Activated naive CD4-positive, alpha-beta T cell treated with anti-CD3 and anti-CD28 coated beads, Interleukin-2, amount 50 U/mL, for 24 hours (primary cell): ENCODE data around the gene RASSF1.
"Not testable (repeated sequence)": the region's sequence is repeated elsewhere in the genome, so short reads cannot be mapped to it uniquely, and the experiment has no call there.

Experiments
- H3K27ac Mint-ChIP-seq: one replicate; pipeline ENCODE4 v1.8.0; 2021; ENCODE audit warnings: mild to moderate bottlenecking, mixed read lengths
- H3K27me3 Mint-ChIP-seq: one replicate; pipeline ENCODE4 v1.8.0; 2021; ENCODE audit warnings: mixed read lengths
- H3K36me3 Mint-ChIP-seq: one replicate; pipeline ENCODE4 v1.8.0; 2021; ENCODE audit warnings: mixed read lengths
- H3K4me1 Mint-ChIP-seq: one replicate; pipeline ENCODE4 v1.8.0; 2021; ENCODE audit warnings: mixed read lengths
- H3K4me3 Mint-ChIP-seq: one replicate; pipeline ENCODE4 v1.8.0; 2021; ENCODE audit warnings: mild to moderate bottlenecking, mixed read lengths
- H3K9me3 Mint-ChIP-seq: one replicate; pipeline ENCODE4 v1.8.0; 2021; ENCODE audit warnings: mixed read lengths

Gene RASSF1

DNA sequence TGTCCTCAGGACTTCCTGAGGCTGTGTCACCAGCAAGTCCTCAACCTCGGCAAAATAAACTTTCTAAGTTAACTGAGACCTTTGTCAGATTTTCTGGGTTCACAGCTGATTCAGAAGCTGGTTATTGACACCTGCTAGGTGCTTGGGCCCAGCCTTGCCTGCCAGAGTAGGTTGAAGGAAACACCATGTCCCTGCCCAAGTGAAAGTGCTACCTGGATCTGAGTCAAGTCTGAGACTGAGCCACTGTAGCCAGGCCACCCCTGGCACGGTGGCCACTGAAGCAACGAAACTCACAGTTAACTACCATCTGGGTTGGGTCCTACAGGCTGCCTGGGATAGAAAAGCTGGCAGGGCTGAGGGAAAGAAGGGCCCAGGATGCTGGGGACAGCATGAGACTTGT is 26.3 kb downstream of the RASSF1 start:
- no peaks in the 10 kb centered on the region for H3K9me3 Mint-ChIP-seq
- no peak overlapping the region for H3K27ac Mint-ChIP-seq
- H3K36me3 Mint-ChIP-seq = no peaks in the 10 kb centered on the region
- H3K4me1 Mint-ChIP-seq = peaks cover 17% of the 10 kb centered on the region
- H3K4me3 Mint-ChIP-seq = no peak overlapping the region
- no peaks in the 10 kb centered on the region for H3K27me3 Mint-ChIP-seq

DNA sequence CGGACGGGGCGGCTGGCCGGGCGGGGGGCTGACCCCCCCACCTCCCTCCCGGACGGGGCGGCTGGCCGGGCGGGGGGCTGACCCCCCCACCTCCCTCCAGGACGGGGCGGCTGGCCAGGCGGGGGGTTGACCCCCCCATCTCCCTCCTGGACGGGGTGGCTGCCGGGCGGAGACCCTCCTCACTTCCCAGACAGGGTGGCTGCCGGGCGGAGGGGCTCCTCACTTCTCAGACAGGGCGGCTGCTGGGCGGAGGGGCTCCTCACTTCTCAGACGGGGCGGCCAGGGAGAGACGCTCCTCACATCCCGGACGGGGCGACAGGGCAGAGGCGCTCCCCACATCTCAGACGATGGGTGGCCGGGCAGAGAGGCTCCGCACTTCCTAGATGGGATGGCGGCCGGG is 28.6 kb downstream of the RASSF1 start:
- H3K4me3 Mint-ChIP-seq, H3K9me3 Mint-ChIP-seq, H3K27me3 Mint-ChIP-seq, H3K27ac Mint-ChIP-seq, H3K36me3 Mint-ChIP-seq, H3K4me1 Mint-ChIP-seq: not testable (repeated sequence)

DNA sequence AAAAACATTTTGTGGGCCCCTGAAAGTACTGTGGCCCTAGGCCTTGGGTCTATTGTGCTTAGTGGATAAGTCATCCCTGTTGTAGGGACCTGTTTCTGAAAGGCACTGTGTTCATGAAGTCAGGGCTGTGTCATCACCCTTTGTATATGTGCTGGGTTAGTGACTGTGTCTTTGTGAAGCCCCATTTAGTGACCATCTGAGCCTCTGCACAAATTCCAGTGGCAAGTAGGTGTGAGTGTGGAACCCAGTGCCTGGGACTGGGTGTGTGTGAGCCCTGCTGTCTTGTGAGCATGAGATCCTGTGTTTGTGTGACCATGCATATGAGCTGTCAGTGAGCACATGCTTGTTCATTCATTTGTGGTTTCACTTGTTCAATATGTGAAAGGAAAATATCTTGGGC is 36.0 kb downstream of the RASSF1 start:
- Mint-ChIP-seq H3K9me3 (no peaks in the 10 kb centered on the region), H3K4me3 (no peak overlapping the region), H3K27me3 (no peaks in the 10 kb centered on the region), H3K4me1 (peaks cover 9% of the 10 kb centered on the region), H3K36me3 (no peaks in the 10 kb centered on the region), H3K27ac (no peak overlapping the region)

DNA sequence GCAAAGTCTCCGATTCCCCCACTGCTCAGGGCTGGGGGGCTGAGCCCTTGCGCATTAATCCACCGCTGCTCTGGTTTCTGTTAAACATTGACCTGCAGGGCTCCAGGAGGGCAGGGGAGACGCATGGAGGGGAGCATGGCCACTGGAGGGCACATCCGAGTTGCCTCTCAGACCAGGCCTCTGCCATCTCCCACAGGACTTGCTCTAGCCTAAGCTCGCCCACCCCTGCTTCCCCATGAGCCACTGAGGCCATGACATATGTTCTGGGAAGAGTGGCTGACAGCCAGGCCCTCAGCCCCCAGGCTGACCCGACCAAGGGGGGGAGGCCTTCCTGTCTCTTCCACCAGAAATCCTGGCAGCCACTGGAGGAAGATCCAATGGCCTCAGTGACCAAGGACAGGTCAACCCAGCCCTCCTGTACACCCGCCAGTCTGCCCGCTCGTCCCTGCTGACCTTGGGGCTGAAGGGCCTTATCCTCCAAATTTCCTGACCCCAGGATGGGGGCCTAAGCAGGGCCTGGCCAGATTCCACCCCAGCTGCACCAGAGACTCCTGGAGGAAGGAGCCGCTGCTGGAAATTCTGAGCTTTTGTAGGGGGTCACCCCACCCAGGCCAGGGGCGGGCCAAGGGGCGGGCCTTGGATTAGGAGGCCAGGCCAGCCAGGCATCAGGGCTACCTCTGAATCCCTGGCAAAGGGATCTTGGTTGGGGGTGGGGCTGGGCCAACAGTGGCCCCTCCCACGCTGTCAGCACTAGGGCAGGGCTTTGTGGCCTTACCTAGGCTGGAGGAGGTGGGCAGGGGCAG is 37.4 kb downstream of the RASSF1 start, which contains the start of gene HYAL1:
Gene HYAL1, minus strand, starts transcription at position 562 of the 803 bp plus-strand sequence. CDS start 618 bp downstream, outside the sequence.
- H3K27me3 Mint-ChIP-seq = no peaks in the 10 kb centered on the region
- no peak within 1 kb of the TSS for H3K27ac Mint-ChIP-seq
- no peak within 1 kb of the TSS for H3K4me3 Mint-ChIP-seq
- no peaks in the 10 kb centered on the region for H3K9me3 Mint-ChIP-seq
- H3K4me1 Mint-ChIP-seq = peaks cover 16% of the 10 kb centered on the region
- H3K36me3 Mint-ChIP-seq = no peaks in the 10 kb centered on the region

DNA sequence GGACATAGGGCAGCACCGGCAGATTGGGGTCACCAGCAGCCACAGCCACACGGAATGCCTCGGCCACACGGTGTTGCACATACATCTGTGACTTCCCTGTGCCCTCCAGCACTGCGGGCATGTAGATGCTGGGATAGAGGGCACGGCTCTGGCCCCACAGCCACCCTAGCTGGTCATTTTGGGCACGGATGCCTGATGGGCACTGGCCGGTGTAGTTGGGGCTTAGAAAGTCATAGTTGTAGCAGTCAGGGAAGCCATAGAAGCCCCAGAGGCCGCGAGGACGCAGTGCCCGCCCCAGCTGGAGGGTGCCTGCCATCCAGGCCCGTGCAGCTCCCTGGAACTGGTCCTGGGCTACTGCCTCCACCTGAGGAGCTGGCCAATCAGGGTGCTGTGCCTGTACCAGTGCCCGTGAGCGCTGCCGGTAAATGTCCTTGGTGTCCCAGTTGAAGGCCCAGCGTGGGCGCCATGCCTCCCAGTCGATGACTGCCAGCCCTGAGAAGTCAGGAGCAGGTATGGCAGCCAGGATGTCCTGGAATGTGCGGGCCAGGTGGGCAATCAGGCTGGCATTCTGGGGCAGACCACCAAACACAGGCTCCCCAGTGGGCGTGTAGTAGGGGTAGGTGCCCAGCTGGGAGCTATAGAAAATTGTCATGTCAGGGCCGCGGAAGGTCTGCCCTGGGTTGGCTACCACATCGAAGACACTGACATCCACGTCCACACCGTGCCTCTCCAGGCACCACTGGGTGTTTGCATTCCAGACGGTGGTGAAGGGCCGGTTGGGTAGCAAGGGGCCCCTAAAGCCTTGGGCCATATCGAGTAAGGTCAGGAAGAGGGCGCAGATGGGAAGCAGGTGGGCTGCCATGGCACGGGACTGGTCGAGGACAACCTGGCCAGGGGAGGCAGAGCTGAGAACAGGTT is 38.3 kb downstream of the RASSF1 start:
- no peaks in the 10 kb centered on the region for H3K36me3 Mint-ChIP-seq
- no peak overlapping the region for H3K27ac Mint-ChIP-seq
- no peak overlapping the region for H3K4me3 Mint-ChIP-seq
- H3K4me1 Mint-ChIP-seq = peaks cover 23% of the 10 kb centered on the region
- H3K27me3 Mint-ChIP-seq = no peaks in the 10 kb centered on the region
- no peaks in the 10 kb centered on the region for H3K9me3 Mint-ChIP-seq

- Mint-ChIP-seq H3K4me3 (peak overlapping the region; percentile 93), H3K36me3 (no peaks in the 10 kb centered on the region), H3K9me3 (no peaks in the 10 kb centered on the region), H3K27me3 (no peaks in the 10 kb centered on the region), H3K27ac (no peak overlapping the region), H3K4me1 (peaks cover 25% of the 10 kb centered on the region)
Observed at GRCh38 chr3:50300681-50301254, 39.9 kb downstream of the RASSF1 start.

- Mint-ChIP-seq H3K9me3 (no peaks in the 10 kb centered on the region), H3K4me3 (peak overlapping the region; percentile 93), H3K36me3 (no peaks in the 10 kb centered on the region), H3K4me1 (peaks cover 25% of the 10 kb centered on the region), H3K27ac (peak overlapping the region; percentile 80), H3K27me3 (no peaks in the 10 kb centered on the region)
Observed at GRCh38 chr3:50299929-50300680, 40.5 kb downstream of the RASSF1 start.

- H3K36me3 Mint-ChIP-seq = no peaks in the 10 kb centered on the region
- peaks cover 25% of the 10 kb centered on the region for H3K4me1 Mint-ChIP-seq
- peak overlapping the region; percentile 93 for H3K4me3 Mint-ChIP-seq
- H3K27ac Mint-ChIP-seq = peak overlapping the region; percentile 80
- H3K27me3 Mint-ChIP-seq = no peaks in the 10 kb centered on the region
- H3K9me3 Mint-ChIP-seq = no peaks in the 10 kb centered on the region
Observed at GRCh38 chr3:50299638-50299928, 41.1 kb downstream of the RASSF1 start.

DNA sequence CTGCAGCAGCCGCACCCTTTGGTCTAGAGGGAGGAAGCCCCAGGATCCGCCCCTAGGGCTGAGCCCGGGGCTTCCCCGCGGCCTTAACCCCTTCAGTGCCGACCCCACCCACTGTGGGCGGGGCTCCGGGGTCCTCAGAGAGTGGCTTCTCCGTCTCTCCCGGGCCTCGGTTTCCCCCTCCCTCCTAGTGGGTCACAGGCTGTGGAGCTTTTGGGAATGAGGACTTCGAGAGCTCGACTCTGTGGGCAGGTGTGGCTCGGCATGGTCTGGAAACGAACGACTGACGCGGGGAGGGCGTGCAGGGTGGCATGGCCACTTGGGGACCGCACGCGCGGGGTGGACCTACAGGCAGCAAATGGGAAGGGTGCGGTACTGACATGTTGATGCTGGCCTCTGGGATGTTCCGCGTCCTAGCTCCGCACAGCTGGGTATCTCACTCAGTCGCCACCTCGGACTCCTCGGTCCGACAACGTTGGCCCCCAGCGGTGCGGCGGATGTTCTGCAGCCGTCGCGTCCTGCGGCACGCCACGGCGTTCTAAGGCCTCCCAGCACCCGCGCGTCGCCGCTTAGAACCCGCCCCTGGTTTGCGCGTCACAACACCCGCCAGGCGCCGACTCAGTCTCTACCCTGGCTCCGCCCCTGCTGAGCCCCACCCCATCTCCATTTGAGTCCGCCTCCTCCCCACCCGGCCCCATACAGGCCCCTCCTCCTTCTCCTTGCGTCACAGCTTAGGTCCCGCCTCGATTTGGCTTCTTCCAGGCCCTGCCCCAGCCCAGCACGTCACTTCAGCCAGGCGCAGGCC is 41.6 kb downstream of the RASSF1 start, which contains the start of the genes HYAL3 and NAA80:
Gene HYAL3, minus strand, starts transcription at position 570 of the 802 bp plus-strand sequence. CDS start 3,803 bp downstream, outside the sequence.
Gene NAA80, minus strand, starts transcription at position 570 of the 802 bp plus-strand sequence. CDS start 1,942 bp downstream, outside the sequence.
- Mint-ChIP-seq H3K36me3 (no peaks in the 10 kb centered on the region), H3K4me1 (peaks cover 25% of the 10 kb centered on the region), H3K27me3 (no peaks in the 10 kb centered on the region), H3K4me3 (peak within 1 kb of the TSS; percentile 93), H3K27ac (peak within 1 kb of the TSS; percentile 97), H3K9me3 (no peaks in the 10 kb centered on the region)

- Mint-ChIP-seq H3K4me3 (peak overlapping the region; percentile 93), H3K27me3 (no peaks in the 10 kb centered on the region), H3K4me1 (peaks cover 25% of the 10 kb centered on the region)
Observed at GRCh38 chr3:50297896-50298725, 42.5 kb downstream of the RASSF1 start.

DNA sequence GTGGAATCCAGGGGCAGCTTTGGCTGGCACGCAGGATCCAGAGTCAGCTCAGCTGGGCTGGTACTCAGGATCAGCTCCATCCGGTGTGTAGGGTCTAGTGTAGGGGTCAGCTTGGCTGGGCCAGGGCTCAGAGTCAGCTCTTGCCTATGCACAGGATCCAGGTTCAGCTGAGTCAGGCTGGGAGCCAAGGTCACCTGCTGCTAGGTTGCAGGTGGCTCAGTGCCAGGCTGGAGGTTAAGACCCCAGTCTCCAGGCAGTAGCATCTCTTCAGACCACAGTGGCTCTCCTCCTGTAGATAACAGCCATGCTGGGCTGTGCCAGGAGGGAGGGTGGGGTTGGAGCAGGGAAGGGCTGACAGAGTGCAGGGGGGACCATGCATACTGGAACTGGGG is 43.3 kb downstream of the RASSF1 start:
- H3K27ac Mint-ChIP-seq = no peak overlapping the region
- H3K36me3 Mint-ChIP-seq = no peaks in the 10 kb centered on the region
- no peaks in the 10 kb centered on the region for H3K9me3 Mint-ChIP-seq
- H3K27me3 Mint-ChIP-seq = no peaks in the 10 kb centered on the region
- no peak overlapping the region for H3K4me3 Mint-ChIP-seq
- peaks cover 31% of the 10 kb centered on the region for H3K4me1 Mint-ChIP-seq

More at GRCh38 chr3:50297896-50298725, 42.5 kb downstream of the RASSF1 start:
- peak overlapping the region; percentile 17 for H3K27ac Mint-ChIP-seq
- no peaks in the 10 kb centered on the region for H3K36me3 Mint-ChIP-seq
- no peaks in the 10 kb centered on the region for H3K9me3 Mint-ChIP-seq

- Mint-ChIP-seq H3K27ac (no peak overlapping the region), H3K9me3 (no peaks in the 10 kb centered on the region), H3K4me3 (peak overlapping the region; percentile 15), H3K4me1 (peaks cover 33% of the 10 kb centered on the region), H3K27me3 (no peaks in the 10 kb centered on the region), H3K36me3 (no peaks in the 10 kb centered on the region)
Observed at GRCh38 chr3:50296721-50297383, 43.8 kb downstream of the RASSF1 start.
